Activated CD4-positive, alpha-beta T cell treated with anti-CD3 and anti-CD28 coated beads, Interleukin-2, amount 10 ng/mL, durations not matched to agents 24 days and 14 days (primary cell): ENCODE measurements around the gene AGPAT3. TPM values are rescaled to one million over a fixed set of nuclear protein-coding genes. Genes with fewer than 3 reads are reported as not detected.

Experiments
- DNase-seq: peaks from one replicate; pipeline ENCODE4 v3.0.0; 2022
- H3K27ac Mint-ChIP-seq: one replicate; pipeline ENCODE4 v1.8.0; 2022; ENCODE audit warnings: mild to moderate bottlenecking, mixed read lengths
- H3K27me3 Mint-ChIP-seq: one replicate; pipeline ENCODE4 v1.8.0; 2022; ENCODE audit warnings: mixed read lengths
- H3K36me3 Mint-ChIP-seq: one replicate; pipeline ENCODE4 v1.8.0; 2022; ENCODE audit warnings: low read depth, mild to moderate bottlenecking, mixed read lengths
- H3K4me1 Mint-ChIP-seq: one replicate; pipeline ENCODE4 v1.8.0; 2021; ENCODE audit warnings: mixed read lengths
- H3K4me3 Mint-ChIP-seq: one replicate; pipeline ENCODE4 v1.8.0; 2022; ENCODE audit warnings: mild to moderate bottlenecking, moderate library complexity, mixed read lengths
- H3K9me3 Mint-ChIP-seq: one replicate; pipeline ENCODE4 v1.8.0; 2021; ENCODE audit warnings: mixed read lengths
- intact Hi-C: fragments of 100-400 bp; cut with micrococcal nuclease; formaldehyde crosslinking; loops from one replicate; pipeline ENCODE4 v1.15.1; 2023
- total RNA-seq: library from RNA; stranded (reverse); gene quantifications from 2 replicates; pipeline ENCODE4 v1.2.3, GENCODE V29; 2022

AGPAT3 gene
- total RNA-seq, 1 donor from 2014 or later, result 127 TPM

GRCh38 chr21:43845386-43845785, 19.6 kb upstream of the AGPAT3 start:
- no peaks in the 10 kb centered on the region for H3K27me3 Mint-ChIP-seq
- H3K9me3 Mint-ChIP-seq, result peaks cover 7% of the 10 kb centered on the region
- DNase-seq, result no peak
- peaks cover 11% of the 10 kb centered on the region for H3K4me1 Mint-ChIP-seq
- no peak overlapping the region for H3K4me3 Mint-ChIP-seq
- no peak overlapping the region for H3K27ac Mint-ChIP-seq
- H3K36me3 Mint-ChIP-seq, result peaks cover 2% of the 10 kb centered on the region
- intact Hi-C loops, result no loop called here

GRCh38 chr21:43846430-43846829, 18.6 kb upstream of the AGPAT3 start:
- H3K4me1 Mint-ChIP-seq, result peaks cover 11% of the 10 kb centered on the region
- H3K27ac Mint-ChIP-seq, result no peak overlapping the region
- intact Hi-C loops, result no loop called here
- H3K36me3 Mint-ChIP-seq, result peaks cover 4% of the 10 kb centered on the region
- H3K27me3 Mint-ChIP-seq, result no peaks in the 10 kb centered on the region
- peaks cover 16% of the 10 kb centered on the region for H3K9me3 Mint-ChIP-seq
- H3K4me3 Mint-ChIP-seq, result no peak overlapping the region
- no peak for DNase-seq

GRCh38 chr21:43847301-43847700, 17.7 kb upstream of the AGPAT3 start:
- Mint-ChIP-seq H3K27ac (no peak overlapping the region), H3K27me3 (no peaks in the 10 kb centered on the region), H3K9me3 (peaks cover 19% of the 10 kb centered on the region), H3K36me3 (peaks cover 4% of the 10 kb centered on the region), H3K4me1 (peaks cover 11% of the 10 kb centered on the region), H3K4me3 (no peak overlapping the region)
- intact Hi-C loops, result no loop called here
- DNase-seq, result no peak

GRCh38 chr21:43848771-43849170, 16.3 kb upstream of the AGPAT3 start:
- intact Hi-C loops, result no loop called here
- Mint-ChIP-seq H3K27me3 (no peaks in the 10 kb centered on the region), H3K4me3 (no peak overlapping the region), H3K4me1 (peaks cover 8% of the 10 kb centered on the region), H3K36me3 (peaks cover 4% of the 10 kb centered on the region), H3K27ac (no peak overlapping the region), H3K9me3 (peaks cover 19% of the 10 kb centered on the region)
- no peak for DNase-seq

DNA sequence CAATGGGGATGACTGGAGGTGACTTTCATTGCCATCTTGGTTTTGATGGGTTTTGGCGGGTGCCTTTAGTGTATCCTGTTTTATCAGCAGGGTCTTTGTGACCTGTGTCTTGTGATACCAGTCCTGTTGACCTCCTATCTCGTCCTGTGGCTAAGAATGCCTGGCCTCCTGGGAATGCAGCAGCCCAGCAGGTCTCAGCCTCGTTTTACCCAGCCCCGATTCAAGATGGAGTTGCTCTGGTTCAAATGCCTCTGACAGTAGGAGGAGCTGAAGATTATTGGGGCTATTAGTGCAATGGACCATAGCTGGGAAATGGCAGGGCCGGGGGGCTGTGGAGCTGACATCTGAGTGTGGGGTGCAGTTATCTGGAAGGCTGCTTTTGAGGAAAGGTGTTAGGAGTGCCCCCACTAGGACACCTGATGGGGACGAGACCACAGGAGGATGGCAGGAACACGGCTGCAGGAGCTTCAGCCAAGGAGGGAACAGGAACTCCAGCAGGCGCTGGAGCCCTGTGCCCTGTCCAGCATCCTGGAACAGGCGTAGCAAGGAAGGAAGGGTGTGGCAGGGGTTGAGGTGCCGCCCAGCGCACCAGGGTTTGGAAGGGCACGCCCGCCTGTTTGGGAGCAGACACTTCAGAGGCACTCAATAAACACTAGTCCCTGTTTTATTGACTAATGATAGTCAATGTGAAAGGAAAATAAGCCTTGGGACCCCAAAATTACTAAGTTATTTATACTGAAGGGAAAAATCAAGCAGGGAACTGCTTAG, 15.3 kb upstream of the AGPAT3 start:
- Mint-ChIP-seq H3K4me3 (no peak overlapping the region), H3K36me3 (peaks cover 2% of the 10 kb centered on the region), H3K27ac (no peak overlapping the region), H3K27me3 (no peaks in the 10 kb centered on the region), H3K9me3 (peaks cover 17% of the 10 kb centered on the region), H3K4me1 (peaks cover 12% of the 10 kb centered on the region)
- intact Hi-C loops, result no loop called here
- no peak for DNase-seq

- no peaks in the 10 kb centered on the region for H3K27me3 Mint-ChIP-seq
- peaks cover 19% of the 10 kb centered on the region for H3K4me1 Mint-ChIP-seq
- H3K9me3 Mint-ChIP-seq, result peaks cover 13% of the 10 kb centered on the region
- no peak overlapping the region for H3K4me3 Mint-ChIP-seq
- intact Hi-C loops, result no loop called here
- DNase-seq, result no peak
- H3K27ac Mint-ChIP-seq, result no peak overlapping the region
- H3K36me3 Mint-ChIP-seq, result peaks cover 2% of the 10 kb centered on the region
These were observed 14.2 kb upstream of the AGPAT3 start for GRCh38 chr21:43850728-43851295.

- peaks cover 2% of the 10 kb centered on the region for H3K36me3 Mint-ChIP-seq
- peaks cover 12% of the 10 kb centered on the region for H3K9me3 Mint-ChIP-seq
- no peaks in the 10 kb centered on the region for H3K27me3 Mint-ChIP-seq
- intact Hi-C loops, result no loop called here
- no peak overlapping the region for H3K4me3 Mint-ChIP-seq
- H3K4me1 Mint-ChIP-seq, result peaks cover 23% of the 10 kb centered on the region
- H3K27ac Mint-ChIP-seq, result no peak overlapping the region
- DNase-seq, result no peak
These were observed 13.4 kb upstream of the AGPAT3 start for GRCh38 chr21:43851593-43851992.

DNA sequence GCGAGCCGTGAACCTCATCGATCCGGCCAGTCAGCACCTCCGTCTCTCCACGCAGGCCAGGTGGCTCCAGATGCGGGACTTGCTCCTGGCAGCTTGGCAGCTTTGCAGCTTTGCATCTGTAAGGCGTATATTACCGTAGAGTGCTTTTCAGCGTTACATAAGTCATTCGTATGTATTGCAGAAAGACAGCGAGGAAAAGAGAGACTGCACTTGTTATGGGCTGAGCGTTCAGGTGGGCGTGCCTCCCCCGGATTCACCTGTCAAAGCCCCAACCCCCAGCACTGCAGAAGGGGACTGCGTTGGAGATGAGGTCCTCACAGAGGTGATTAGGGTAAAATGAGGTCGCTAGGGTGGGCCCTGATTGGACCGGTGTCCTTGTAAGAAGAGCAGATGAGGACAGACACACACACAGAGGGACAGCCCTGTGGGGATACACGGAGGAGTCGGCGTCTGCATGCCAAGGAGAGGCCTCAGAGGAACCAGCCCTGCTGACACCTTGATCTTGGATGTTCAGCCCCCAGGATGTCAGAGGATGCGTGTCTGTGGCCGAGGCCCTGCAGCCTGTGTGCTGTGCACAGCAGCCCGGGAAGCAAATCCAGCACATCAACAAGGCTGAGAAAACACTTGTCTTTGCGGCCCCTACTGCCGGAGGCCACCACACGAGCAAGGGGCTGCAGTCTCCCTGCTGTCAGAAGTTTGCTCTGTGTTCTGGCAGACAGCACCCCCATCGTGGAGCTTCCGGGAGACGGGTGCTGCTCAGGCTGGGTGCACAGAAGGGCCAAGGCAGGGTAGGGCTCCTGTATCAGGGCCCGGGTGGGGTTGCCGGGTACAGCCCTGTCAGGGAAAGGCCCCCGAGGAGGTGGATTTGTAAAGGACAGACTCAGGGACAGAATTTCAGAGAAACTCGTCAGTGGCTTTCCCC, 10.9 kb upstream of the AGPAT3 start:
- H3K4me3 Mint-ChIP-seq, result peak overlapping the region; percentile 74

GRCh38 chr21:43854773-43855633, 10.0 kb upstream of the AGPAT3 start:
- peak overlapping the region; percentile 90 for H3K27ac Mint-ChIP-seq
- H3K27me3 Mint-ChIP-seq, result no peaks in the 10 kb centered on the region
- peaks cover 29% of the 10 kb centered on the region for H3K4me1 Mint-ChIP-seq
- H3K4me3 Mint-ChIP-seq, result peak overlapping the region; percentile 74
- peaks cover 2% of the 10 kb centered on the region for H3K36me3 Mint-ChIP-seq
- peak; percentile 92 for DNase-seq
- intact Hi-C loops, result loop anchor here (1.0 kb wide), 2 partner anchors 11 to 13 kb away; no protein-coding TSS in a partner anchor
- H3K9me3 Mint-ChIP-seq, result peaks cover 12% of the 10 kb centered on the region

More for the DNA sequence above, 10.9 kb upstream of the AGPAT3 start:
- intact Hi-C loops, result no loop called here
- H3K36me3 Mint-ChIP-seq, result peaks cover 2% of the 10 kb centered on the region
- DNase-seq, result no peak
- H3K27me3 Mint-ChIP-seq, result no peaks in the 10 kb centered on the region
- H3K9me3 Mint-ChIP-seq, result peaks cover 12% of the 10 kb centered on the region
- peaks cover 29% of the 10 kb centered on the region for H3K4me1 Mint-ChIP-seq
- H3K27ac Mint-ChIP-seq, result peak overlapping the region; percentile 90

DNA sequence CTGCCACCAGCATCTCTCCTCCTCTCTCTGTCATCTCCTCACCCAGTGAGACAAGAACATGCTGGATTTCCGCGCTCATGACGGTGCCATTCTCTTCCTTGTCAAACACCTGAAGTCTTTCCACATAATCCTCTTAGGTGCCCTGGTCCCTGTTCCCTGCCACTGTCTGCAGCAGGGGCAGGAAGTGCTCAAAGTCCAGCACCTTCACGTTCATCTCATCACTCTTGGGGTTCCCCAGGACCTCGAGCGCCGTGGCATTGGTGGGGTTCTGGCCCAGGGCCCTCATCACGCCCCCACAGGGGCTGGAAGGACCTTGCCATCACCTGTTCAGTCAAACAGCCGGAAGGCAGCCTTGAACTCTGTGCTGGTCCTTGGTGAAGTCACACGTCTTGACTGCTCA, 9.1 kb upstream of the AGPAT3 start:
- H3K4me3 Mint-ChIP-seq, result peak overlapping the region; percentile 46

DNA sequence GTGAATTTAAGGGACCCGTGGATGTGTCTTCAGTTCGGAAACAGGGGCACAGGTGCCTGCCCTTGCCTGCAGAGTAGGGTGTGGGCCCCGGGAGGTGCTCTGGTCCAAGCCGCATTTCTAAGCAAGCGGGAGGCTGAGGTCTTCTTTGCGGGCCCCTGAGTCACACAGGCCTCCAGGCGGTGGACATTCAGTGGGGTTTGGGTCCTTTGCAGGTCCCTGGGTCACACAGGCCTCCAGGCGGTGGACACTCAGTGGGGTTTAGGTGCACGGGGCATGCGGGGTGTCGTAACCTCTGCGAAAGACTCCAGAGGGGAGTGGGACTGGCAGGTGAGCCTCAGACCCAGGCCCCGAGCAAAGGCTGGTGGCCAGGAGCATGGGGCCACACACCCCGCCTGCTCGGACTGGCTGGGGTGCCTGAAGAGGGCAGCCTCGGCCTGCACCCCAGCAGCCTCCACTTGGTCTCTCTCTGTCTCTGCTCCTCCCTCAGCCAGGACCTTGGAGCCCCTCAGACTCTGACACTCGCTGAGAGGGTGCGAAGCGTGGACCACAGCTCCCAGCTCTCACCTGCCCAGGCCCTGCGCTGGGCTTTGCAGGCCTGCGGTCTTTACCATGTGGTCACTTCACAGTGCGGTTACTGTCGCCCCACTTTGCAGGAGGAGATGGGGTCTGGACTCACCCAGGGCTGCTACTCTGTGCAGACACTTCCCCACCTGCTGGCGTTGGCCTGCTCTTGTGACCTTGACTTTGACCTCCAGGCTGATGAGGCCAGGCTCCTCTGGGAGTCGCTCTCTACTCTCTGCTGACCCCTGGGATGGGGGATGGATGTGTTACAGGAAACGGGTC, 6.0 kb upstream of the AGPAT3 start:
- H3K36me3 Mint-ChIP-seq, result no peaks in the 10 kb centered on the region
- intact Hi-C loops, result no loop called here
- no peak overlapping the region for H3K27ac Mint-ChIP-seq
- H3K9me3 Mint-ChIP-seq, result no peaks in the 10 kb centered on the region
- peaks cover 27% of the 10 kb centered on the region for H3K4me1 Mint-ChIP-seq
- H3K4me3 Mint-ChIP-seq, result no peak overlapping the region
- no peaks in the 10 kb centered on the region for H3K27me3 Mint-ChIP-seq
- no peak for DNase-seq

More for the DNA sequence above, 9.1 kb upstream of the AGPAT3 start:
- Mint-ChIP-seq H3K4me1 (peaks cover 29% of the 10 kb centered on the region), H3K27me3 (no peaks in the 10 kb centered on the region), H3K36me3 (no peaks in the 10 kb centered on the region), H3K27ac (peak overlapping the region; percentile 90), H3K9me3 (peaks cover 8% of the 10 kb centered on the region)
- DNase-seq, result peak; percentile 61
- intact Hi-C loops, result loop anchor here (1.0 kb wide), 2 partner anchors 10 to 14 kb away; no protein-coding TSS in a partner anchor

GRCh38 chr21:43859747-43860214, 5.2 kb upstream of the AGPAT3 start:
- no peak for DNase-seq
- no peaks in the 10 kb centered on the region for H3K27me3 Mint-ChIP-seq
- intact Hi-C loops, result no loop called here
- no peaks in the 10 kb centered on the region for H3K36me3 Mint-ChIP-seq
- peaks cover 22% of the 10 kb centered on the region for H3K4me1 Mint-ChIP-seq
- no peaks in the 10 kb centered on the region for H3K9me3 Mint-ChIP-seq
- H3K27ac Mint-ChIP-seq, result no peak overlapping the region
- no peak overlapping the region for H3K4me3 Mint-ChIP-seq
